ENCODE results near the gene MGME1. TPM values are rescaled to one million over a fixed set of nuclear protein-coding genes. Genes with fewer than 3 reads are reported as not detected.

Gene MGME1
- total RNA-seq, 2 experiments from 2014 or later, result 28.7 to 30.6 TPM

- H3K9me3 Mint-ChIP-seq, result no peaks in the 10 kb centered on the region
- H3K27ac Mint-ChIP-seq, result no peak overlapping the region
- H3K27me3 Mint-ChIP-seq (ENCODE audit: low read depth), result no peaks in the 10 kb centered on the region
- H3K4me3 Mint-ChIP-seq, result no peak overlapping the region
- no peaks in the 10 kb centered on the region for H3K36me3 Mint-ChIP-seq (ENCODE audit: low read depth)
- DNase-seq, result no peak
- CTCF ChIA-PET, result interaction anchor here (1.1 kb wide), 1 partner anchor 8 kb away, joined by 3 read pairs; no protein-coding TSS in a partner anchor
- no peaks in the 10 kb centered on the region for H3K4me1 Mint-ChIP-seq (ENCODE audit: low read depth)
- intact Hi-C loops (cut with micrococcal nuclease), result no loop called here
These were observed 36.6 kb downstream of the MGME1 start for GRCh38 chr20:18005170-18005989.

DNA sequence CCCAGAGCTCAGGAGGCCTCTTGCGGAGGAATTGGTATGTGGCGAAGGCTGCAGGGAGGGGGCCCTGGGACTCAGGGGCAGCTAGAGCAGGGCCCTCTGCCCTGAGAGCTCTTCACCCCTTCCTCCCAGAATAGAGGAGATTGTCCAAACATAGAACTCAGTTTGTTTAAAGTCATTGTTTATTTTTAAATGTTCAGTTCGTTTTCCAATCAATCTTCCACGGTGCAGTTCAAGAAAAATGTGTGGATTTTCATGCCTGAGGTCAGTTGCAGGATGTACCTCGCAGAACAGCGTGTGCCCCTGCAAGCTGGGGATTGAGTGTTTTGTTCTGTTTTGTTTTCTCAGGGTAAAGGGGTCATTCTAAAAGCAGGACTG is 37.2 kb downstream of the MGME1 start:
- intact Hi-C loops (cut with micrococcal nuclease), result no loop called here
- CTCF ChIA-PET, result no interaction called here
- H3K27ac Mint-ChIP-seq, result no peak overlapping the region
- DNase-seq, result no peak
- no peaks in the 10 kb centered on the region for H3K9me3 Mint-ChIP-seq
- no peaks in the 10 kb centered on the region for H3K4me1 Mint-ChIP-seq (ENCODE audit: low read depth)
- H3K36me3 Mint-ChIP-seq (ENCODE audit: low read depth), result no peaks in the 10 kb centered on the region
- no peaks in the 10 kb centered on the region for H3K27me3 Mint-ChIP-seq (ENCODE audit: low read depth)
- no peak overlapping the region for H3K4me3 Mint-ChIP-seq

DNA sequence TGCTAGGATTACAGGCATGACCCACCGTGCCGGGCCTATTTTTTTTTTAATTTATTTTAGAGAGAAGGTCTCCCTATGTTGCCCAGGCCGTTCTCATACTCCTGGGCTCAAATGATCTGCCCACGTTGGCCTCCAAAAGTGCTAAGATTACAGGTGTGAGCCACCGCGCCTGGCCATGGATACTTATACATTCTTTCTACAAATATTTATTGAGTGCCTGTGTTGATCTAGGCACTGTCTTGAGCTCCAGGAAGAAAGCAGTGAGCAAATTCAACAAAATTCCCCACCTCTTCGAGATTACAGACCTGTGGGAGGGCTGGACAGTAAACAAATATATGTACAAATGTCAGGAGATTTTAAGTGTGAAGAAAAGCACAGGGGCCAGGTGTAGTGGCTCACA is 37.9 kb downstream of the MGME1 start:
- Mint-ChIP-seq H3K9me3 (no peaks in the 10 kb centered on the region), H3K4me3 (no peak overlapping the region), H3K36me3 (ENCODE audit: low read depth) (no peaks in the 10 kb centered on the region), H3K4me1 (ENCODE audit: low read depth) (no peaks in the 10 kb centered on the region), H3K27ac (no peak overlapping the region), H3K27me3 (ENCODE audit: low read depth) (no peaks in the 10 kb centered on the region)
- DNase-seq, result no peak
- intact Hi-C loops (cut with micrococcal nuclease), result no loop called here
- CTCF ChIA-PET, result no interaction called here

GRCh38 chr20:18007534-18008292 is 38.9 kb downstream of the MGME1 start:
- intact Hi-C loops (cut with micrococcal nuclease), result no loop called here
- Mint-ChIP-seq H3K27ac (no peak overlapping the region), H3K4me1 (ENCODE audit: low read depth) (no peaks in the 10 kb centered on the region), H3K9me3 (no peaks in the 10 kb centered on the region), H3K36me3 (ENCODE audit: low read depth) (no peaks in the 10 kb centered on the region), H3K27me3 (ENCODE audit: low read depth) (no peaks in the 10 kb centered on the region), H3K4me3 (no peak overlapping the region)
- CTCF ChIA-PET, result no interaction called here
- DNase-seq, result no peak

- Mint-ChIP-seq H3K4me3 (no peak overlapping the region), H3K27ac (no peak overlapping the region), H3K36me3 (ENCODE audit: low read depth) (no peaks in the 10 kb centered on the region), H3K4me1 (ENCODE audit: low read depth) (no peaks in the 10 kb centered on the region), H3K27me3 (ENCODE audit: low read depth) (no peaks in the 10 kb centered on the region), H3K9me3 (no peaks in the 10 kb centered on the region)
- intact Hi-C loops (cut with micrococcal nuclease), result no loop called here
- CTCF ChIA-PET, result no interaction called here
- DNase-seq, result no peak
These were observed 40.3 kb downstream of the MGME1 start for GRCh38 chr20:18009116-18009515.

DNA sequence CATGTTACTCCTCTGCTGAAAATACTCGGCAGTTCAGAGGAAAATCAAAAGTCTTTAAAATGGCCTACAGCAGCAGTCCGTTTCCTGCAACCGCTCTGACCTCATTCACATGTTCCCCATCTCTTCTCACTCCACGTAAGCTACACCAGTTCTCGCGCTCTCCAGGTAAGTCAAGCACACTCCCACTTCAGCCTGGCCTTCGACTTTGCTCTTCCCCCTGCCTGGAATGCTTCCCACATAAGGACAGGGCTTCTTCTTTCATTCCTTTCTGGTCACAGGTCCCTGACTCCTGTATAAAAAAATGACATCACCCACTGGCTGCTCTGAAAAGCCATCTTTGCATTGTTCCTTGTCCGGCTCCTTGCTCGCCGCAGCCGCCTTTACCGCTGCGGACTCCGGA is 42.7 kb downstream of the MGME1 start:
- Mint-ChIP-seq H3K27ac (no peak overlapping the region), H3K9me3 (no peaks in the 10 kb centered on the region), H3K4me3 (no peak overlapping the region), H3K36me3 (ENCODE audit: low read depth) (no peaks in the 10 kb centered on the region), H3K4me1 (ENCODE audit: low read depth) (no peaks in the 10 kb centered on the region), H3K27me3 (ENCODE audit: low read depth) (no peaks in the 10 kb centered on the region)
- intact Hi-C loops (cut with micrococcal nuclease), result no loop called here
- CTCF ChIA-PET, result no interaction called here
- no peak for DNase-seq

GRCh38 chr20:18011951-18012645 is 43.3 kb downstream of the MGME1 start:
- Mint-ChIP-seq H3K27ac (no peak overlapping the region), H3K9me3 (no peaks in the 10 kb centered on the region), H3K4me1 (ENCODE audit: low read depth) (no peaks in the 10 kb centered on the region), H3K36me3 (ENCODE audit: low read depth) (no peaks in the 10 kb centered on the region), H3K4me3 (no peak overlapping the region), H3K27me3 (ENCODE audit: low read depth) (no peaks in the 10 kb centered on the region)
- CTCF ChIA-PET, result no interaction called here
- intact Hi-C loops (cut with micrococcal nuclease), result no loop called here
- no peak for DNase-seq

DNA sequence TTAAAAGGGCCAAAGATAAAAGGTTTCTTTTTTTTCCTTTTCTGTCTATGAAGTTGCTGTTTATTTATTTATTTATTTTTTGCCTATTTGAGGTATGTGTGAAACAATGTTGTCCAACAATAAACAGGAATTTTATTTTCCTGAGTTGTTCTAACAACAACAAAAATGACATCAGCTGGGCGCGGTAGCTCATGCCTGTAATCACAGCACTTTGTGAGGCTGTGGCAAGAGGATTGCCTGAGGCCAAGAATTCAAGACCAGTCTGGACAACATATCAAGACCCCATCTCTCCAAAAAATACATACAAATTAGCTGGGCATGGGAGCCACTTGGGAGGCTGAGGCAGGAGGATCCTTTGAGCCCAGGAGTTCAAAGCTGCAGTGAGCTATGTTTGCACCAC is 44.1 kb downstream of the MGME1 start:
- no peak overlapping the region for H3K27ac Mint-ChIP-seq

GRCh38 chr20:18014411-18014810 is 45.6 kb downstream of the MGME1 start:
- CTCF ChIA-PET, result no interaction called here
- H3K27ac Mint-ChIP-seq, result no peak overlapping the region
- no peak for DNase-seq
- H3K4me1 Mint-ChIP-seq (ENCODE audit: low read depth), result no peaks in the 10 kb centered on the region
- H3K36me3 Mint-ChIP-seq (ENCODE audit: low read depth), result no peaks in the 10 kb centered on the region
- no peaks in the 10 kb centered on the region for H3K9me3 Mint-ChIP-seq
- intact Hi-C loops (cut with micrococcal nuclease), result no loop called here
- no peak overlapping the region for H3K4me3 Mint-ChIP-seq
- peaks cover 3% of the 10 kb centered on the region for H3K27me3 Mint-ChIP-seq (ENCODE audit: low read depth)

More for the DNA sequence above, 44.1 kb downstream of the MGME1 start:
- Mint-ChIP-seq H3K36me3 (ENCODE audit: low read depth) (no peaks in the 10 kb centered on the region), H3K4me1 (ENCODE audit: low read depth) (no peaks in the 10 kb centered on the region), H3K4me3 (no peak overlapping the region), H3K9me3 (no peaks in the 10 kb centered on the region), H3K27me3 (ENCODE audit: low read depth) (no peaks in the 10 kb centered on the region)
- intact Hi-C loops (cut with micrococcal nuclease), result no loop called here
- CTCF ChIA-PET, result interaction anchor here (0.6 to 1.3 kb wide), 5 partner anchors 8 to 323 kb away, joined by 3 to 6 read pairs (median 3); no protein-coding TSS in a partner anchor
- DNase-seq, result no peak

GRCh38 chr20:18016772-18017171 is 48.0 kb downstream of the MGME1 start:
- peaks cover 3% of the 10 kb centered on the region for H3K27me3 Mint-ChIP-seq (ENCODE audit: low read depth)
- intact Hi-C loops (cut with micrococcal nuclease), result no loop called here
- no peak overlapping the region for H3K4me3 Mint-ChIP-seq
- DNase-seq, result no peak
- CTCF ChIA-PET, result interaction anchor here (0.5 kb wide), 1 partner anchor 28 kb away, joined by 6 read pairs; no protein-coding TSS in a partner anchor
- H3K27ac Mint-ChIP-seq, result no peak overlapping the region
- no peaks in the 10 kb centered on the region for H3K36me3 Mint-ChIP-seq (ENCODE audit: low read depth)
- no peaks in the 10 kb centered on the region for H3K9me3 Mint-ChIP-seq
- H3K4me1 Mint-ChIP-seq (ENCODE audit: low read depth), result no peaks in the 10 kb centered on the region

DNA sequence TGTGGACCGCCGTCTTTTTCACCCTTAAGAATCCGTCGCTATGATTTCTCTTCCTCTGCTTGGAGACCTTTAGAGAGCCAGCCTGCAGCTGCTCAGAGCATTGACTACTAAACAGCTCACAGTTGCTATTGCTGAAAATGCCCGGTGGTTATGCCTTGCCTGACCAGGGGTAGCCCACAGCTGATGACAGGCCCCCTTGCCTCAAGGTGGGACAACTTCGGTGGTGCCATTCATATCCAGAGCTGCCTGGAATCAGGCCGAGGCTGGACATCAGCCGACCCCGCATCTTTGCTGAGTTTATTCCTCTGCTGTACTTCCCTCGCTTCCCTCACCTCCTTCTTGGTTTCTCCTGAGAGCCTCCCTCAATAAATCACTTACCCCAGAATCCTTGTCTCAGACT is 49.3 kb downstream of the MGME1 start:
- Mint-ChIP-seq H3K4me1 (ENCODE audit: low read depth) (no peaks in the 10 kb centered on the region), H3K27ac (no peak overlapping the region), H3K9me3 (no peaks in the 10 kb centered on the region), H3K4me3 (no peak overlapping the region), H3K36me3 (ENCODE audit: low read depth) (no peaks in the 10 kb centered on the region), H3K27me3 (ENCODE audit: low read depth) (peaks cover 3% of the 10 kb centered on the region)
- intact Hi-C loops (cut with micrococcal nuclease), result no loop called here
- no peak for DNase-seq
- CTCF ChIA-PET, result no interaction called here

DNA sequence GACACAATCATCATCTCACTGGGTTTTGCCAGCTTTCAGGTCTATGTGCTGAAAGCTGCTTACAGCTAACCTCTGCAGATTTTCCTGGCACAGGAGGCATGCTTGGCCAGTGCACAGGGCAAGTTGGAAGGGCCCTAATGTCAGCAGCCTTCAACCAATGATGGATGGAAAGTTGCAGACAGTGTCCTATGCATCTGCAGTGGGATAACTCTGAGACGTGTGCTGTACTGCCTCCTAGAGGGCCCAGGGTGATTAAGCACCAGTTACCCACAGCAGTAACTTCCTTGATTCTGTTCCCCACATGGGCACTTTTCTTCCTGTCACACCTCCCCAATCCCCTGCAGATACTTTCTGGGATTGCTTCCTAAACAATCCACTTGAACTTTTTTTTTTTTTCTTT is 50.2 kb downstream of the MGME1 start:
- peak; percentile 27 for DNase-seq
- intact Hi-C loops (cut with micrococcal nuclease), result no loop called here

More for the DNA sequence above, 50.2 kb downstream of the MGME1 start:
- no peak overlapping the region for H3K4me3 Mint-ChIP-seq
- H3K27ac Mint-ChIP-seq, result no peak overlapping the region
- CTCF ChIA-PET, result no interaction called here
- H3K4me1 Mint-ChIP-seq (ENCODE audit: low read depth), result no peaks in the 10 kb centered on the region
- H3K36me3 Mint-ChIP-seq (ENCODE audit: low read depth), result no peaks in the 10 kb centered on the region
- peaks cover 3% of the 10 kb centered on the region for H3K27me3 Mint-ChIP-seq (ENCODE audit: low read depth)
- no peaks in the 10 kb centered on the region for H3K9me3 Mint-ChIP-seq
